Gastroesophageal sphincter (tissue), 3 donors: ENCODE measurements around the gene TCN1.

ENCODE experiments used
- CTCF ChIP-seq, 4 experiments: fragments of 200-600 bp in 2 of 4; fragments of 450-650 bp in 2 of 4; sonication (generic) in 1 of 4; IDR thresholded peaks; one replicate each; pipeline ENCODE4 v1.5.1; 2017 to 2019; ENCODE audit warnings: antibody characterized with exemption in 4 of 4, mild to moderate bottlenecking in 2 of 4, moderate library complexity in 2 of 4
- POLR2A ChIP-seq, 2 donors: fragments of 450-650 bp; IDR thresholded peaks; one replicate each; pipeline ENCODE4 v1.6.1; 2017; ENCODE audit warnings: antibody characterized with exemption in 2 of 2, mild to moderate bottlenecking in 2 of 2, moderate library complexity in 1 of 2

DNA sequence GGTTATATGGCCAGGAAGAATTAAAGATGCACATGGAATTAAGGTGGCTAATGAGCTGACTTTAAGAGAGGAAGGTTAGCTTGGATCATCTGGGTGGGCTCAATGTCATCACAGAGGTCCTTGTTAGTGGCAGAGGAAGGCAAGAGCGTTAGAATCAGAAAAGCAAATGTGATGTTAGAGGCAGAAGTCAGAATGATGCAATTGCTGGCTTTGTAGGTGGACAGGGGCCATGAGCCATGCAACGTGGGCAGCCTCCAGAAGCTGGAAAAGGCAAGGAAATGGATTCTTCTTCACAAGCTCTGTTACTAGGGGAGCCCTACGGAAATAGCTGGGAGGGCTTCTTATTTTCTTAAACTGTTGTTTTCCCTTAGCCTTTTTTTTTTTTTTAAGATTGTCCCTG is 18.7 kb downstream of the TCN1 start:
- TF ChIP-seq CTCF (IDR thresholded peaks at IDR 0.05): no peak
- no peak for TF ChIP-seq POLR2A (IDR thresholded peaks at IDR 0.05)
